Measurements from ENCODE around the gene ARHGEF2. TPM values are rescaled to one million over a fixed set of nuclear protein-coding genes. Genes with fewer than 3 reads are reported as not detected.

The ARHGEF2 gene
- total and polyA plus RNA-seq, 10 of the 15 experiments (the other 5 are each of a cell fraction or from before 2014, with no cell fraction given): 8.1 to 113 (median 69.9) TPM

- DNase-seq (ENCODE audit: low read depth, low spot score) (no peak), FAIRE-seq (no peak), ATAC-seq (peak; percentile 51)
- Histone ChIP-seq H4K20me1 (ENCODE audit: control insufficient read depth, insufficient read depth) (no peaks in the 10 kb centered on the region), H3K27ac (ENCODE audit: control insufficient read depth, insufficient read depth) (peak within 1 kb of the TSS; percentile 49), H3K79me2 (ENCODE audit: control insufficient read depth, insufficient read depth, low read length) (no peaks in the 10 kb centered on the region), H2AFZ (ENCODE audit: control insufficient read depth, low read depth, low read length) (peak within 1 kb of the TSS; percentile 14), H3K9me3 (replicated peaks; ENCODE audit: control insufficient read depth, insufficient read depth, low read length) (no peaks in the 10 kb centered on the region), H3K9ac (ENCODE audit: control insufficient read depth, insufficient read depth, low read length) (peak within 1 kb of the TSS; percentile 33; the same call in 1 of the 2 replicates), H3K4me2 (ENCODE audit: control insufficient read depth, insufficient read depth) (peak within 1 kb of the TSS; percentile 33; the same call in 1 of the 2 replicates), H3K36me3 (ENCODE audit: control insufficient read depth in 2 of 2, insufficient read depth in 2 of 2, low read length in 1 of 2) (no peaks in the 10 kb centered on the region; a peak in 3 of 4 replicates), H3K4me3 (no peak within 1 kb of the TSS), H3K27me3 (replicated peaks in 1 of 2; ENCODE audit: control insufficient read depth in 2 of 2, insufficient read depth in 2 of 2, low read length in 1 of 2) (no peaks in the 10 kb centered on the region), H3K4me1 (ENCODE audit: control insufficient read depth, insufficient read depth, low read length) (peaks cover 59% of the 10 kb centered on the region)
- CTCF ChIA-PET: interaction anchor here (0.8 to 5.7 kb wide), 4 partner anchors 30 to 124 kb away, joined by 3 to 227 read pairs (median 139); partner anchors contain the start of gene ARHGEF2
- 45% methylated on average over 10 of the region's 11 CpGs for WGBS (ENCODE audit: insufficient coverage, insufficient replicate concordance, low lambda C conversion rate, missing lambda C conversion rate)
- SMC1A ChIA-PET (ENCODE audit: uncharacterized antibody, unreplicated experiment): interaction anchor here (1.5 to 5.7 kb wide), 5 partner anchors 10 to 124 kb away, joined by 4 to 229 read pairs (median 69); partner anchors contain the start of gene ARHGEF2
- BruUV-seq (replicated peaks): no TSS peak
- RAD21 ChIA-PET (ENCODE audit: unreplicated experiment): interaction anchor here (0.8 to 6.3 kb wide), 7 partner anchors 17 to 153 kb away, joined by 3 to 214 read pairs (median 6); partner anchors contain the start of genes ARHGEF2 and SSR2
- in situ Hi-C loops (cut with MboI): no loop called here
- intact Hi-C loops (cut with micrococcal nuclease; ENCODE audit: unreplicated experiment): no loop called here
- POLR2A ChIA-PET: interaction anchor here (0.6 to 10.8 kb wide), 2 partner anchors 36 to 160 kb away, joined by 3 to 273 read pairs; partner anchors contain the start of gene ARHGEF2
- TF ChIP-seq PBX3 (IDR thresholded peaks at IDR 0.05; ENCODE audit: insufficient replicate concordance, low read depth, low read length) (no peak), EGR1 (IDR thresholded peaks at IDR 0.05; ENCODE audit: borderline replicate concordance in 1 of 2, low read depth in 2 of 2, low read length in 2 of 2) (peak in 1 of 2 experiments; percentile 22; a peak in 1 of 3 replicates), BCL3 (IDR thresholded peaks at IDR 0.05; ENCODE audit: borderline replicate concordance, insufficient read depth, low read depth, low read length, poor library complexity, severe bottlenecking) (peak; percentile 5), POLR2A (IDR thresholded peaks at IDR 0.05; ENCODE audit: low read depth, low read length) (peak; percentile 60; the same call in 1 of the 2 replicates), PRDM15 (CRISPR knock-in tag; IDR thresholded peaks at IDR 0.05) (no peak), EED (IDR thresholded peaks at IDR 0.05; ENCODE audit: low read depth) (no peak), NKRF (conservative IDR thresholded peaks at IDR 0.05) (no peak), CREB1 (IDR thresholded peaks at IDR 0.05; ENCODE audit: low read depth) (0 out of 2 replicates have a peak, but pooled peaks have one; percentile 25), SUPT20H (IDR thresholded peaks at IDR 0.05; ENCODE audit: borderline replicate concordance, control insufficient read depth, low read depth, low read length) (no peak), MEF2B (IDR thresholded peaks at IDR 0.05; ENCODE audit: partially characterized antibody, poor library complexity, severe bottlenecking) (peak; percentile 49), PAX8 (IDR thresholded peaks at IDR 0.05) (no peak), POLR2AphosphoS5 (IDR thresholded peaks at IDR 0.05; ENCODE audit: low read length) (peak; percentile 47; the same call in 1 of the 2 replicates)
Measured at GRCh38 chr1:155940993-155941844, 37.1 kb downstream of the ARHGEF2 start, which contains the start of gene RXFP4. RXFP4 (plus strand) TSS chr1:155941638; CDS start chr1:155941710, 72 bp downstream.

Data from GM12878 (cell line).